Measurements from ENCODE around the gene ASB5.

DNA sequence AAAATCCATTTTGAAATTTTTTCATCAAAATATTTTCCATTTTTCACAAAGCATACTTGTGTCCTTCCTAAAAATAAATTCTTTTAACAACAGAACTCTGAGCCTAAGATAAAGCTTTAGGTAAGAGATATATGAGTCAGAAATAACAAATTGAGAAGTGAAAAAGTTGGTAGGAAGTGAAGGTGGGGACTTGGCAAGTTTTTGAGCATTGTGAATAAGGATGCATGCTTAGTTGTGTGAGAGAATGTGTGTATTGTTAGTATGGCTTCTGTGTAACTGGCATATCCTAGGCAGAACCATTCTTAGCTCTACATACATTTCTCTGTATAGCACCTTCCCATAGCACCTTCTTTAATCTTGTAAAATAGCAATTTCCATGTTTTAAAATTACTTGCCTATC, 6.8 kb downstream of the ASB5 start:
- TF ChIP-seq, protein P1, sequence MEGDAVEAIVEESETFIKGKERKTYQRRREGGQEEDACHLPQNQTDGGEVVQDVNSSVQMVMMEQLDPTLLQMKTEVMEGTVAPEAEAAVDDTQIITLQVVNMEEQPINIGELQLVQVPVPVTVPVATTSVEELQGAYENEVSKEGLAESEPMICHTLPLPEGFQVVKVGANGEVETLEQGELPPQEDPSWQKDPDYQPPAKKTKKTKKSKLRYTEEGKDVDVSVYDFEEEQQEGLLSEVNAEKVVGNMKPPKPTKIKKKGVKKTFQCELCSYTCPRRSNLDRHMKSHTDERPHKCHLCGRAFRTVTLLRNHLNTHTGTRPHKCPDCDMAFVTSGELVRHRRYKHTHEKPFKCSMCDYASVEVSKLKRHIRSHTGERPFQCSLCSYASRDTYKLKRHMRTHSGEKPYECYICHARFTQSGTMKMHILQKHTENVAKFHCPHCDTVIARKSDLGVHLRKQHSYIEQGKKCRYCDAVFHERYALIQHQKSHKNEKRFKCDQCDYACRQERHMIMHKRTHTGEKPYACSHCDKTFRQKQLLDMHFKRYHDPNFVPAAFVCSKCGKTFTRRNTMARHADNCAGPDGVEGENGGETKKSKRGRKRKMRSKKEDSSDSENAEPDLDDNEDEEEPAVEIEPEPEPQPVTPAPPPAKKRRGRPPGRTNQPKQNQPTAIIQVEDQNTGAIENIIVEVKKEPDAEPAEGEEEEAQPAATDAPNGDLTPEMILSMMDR (IDR thresholded peaks at IDR 0.05) = no peak
- TF ChIP-seq EP300 (IDR thresholded peaks at IDR 0.05) = no peak
- TF ChIP-seq POLR2AphosphoS5 (IDR thresholded peaks at IDR 0.05) = no peak
- TF ChIP-seq POLR2A (IDR thresholded peaks at IDR 0.05) = no peak

Data from stomach (tissue), 4 donors.